ENCODE measurements around the gene MARCHF2. TPM values are rescaled to one million over a fixed set of nuclear protein-coding genes. Genes with fewer than 3 reads are reported as not detected.

MARCHF2 gene
- total RNA-seq, 1 donor from 2014 or later: 42.5 TPM

DNA sequence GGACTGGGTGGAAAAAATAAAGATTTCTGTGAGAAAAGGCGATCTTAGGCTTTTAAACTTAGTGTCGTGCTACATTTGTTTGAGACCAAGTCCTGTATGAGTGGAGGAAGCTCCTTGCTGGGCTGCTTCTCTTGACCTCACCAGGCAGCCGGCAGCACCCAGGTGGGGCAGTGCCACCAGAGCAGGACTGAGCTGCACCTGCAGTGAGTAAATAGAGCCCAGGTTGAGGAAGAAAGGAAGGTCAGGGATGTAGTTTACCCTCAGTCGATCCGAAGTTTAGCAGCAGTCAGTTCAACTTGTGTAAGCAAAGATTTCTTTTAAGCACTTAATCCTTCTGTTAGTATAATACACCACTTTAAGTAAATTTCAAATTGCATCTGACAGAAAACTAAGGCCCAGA, 45.3 kb downstream of the MARCHF2 start:
- DNase-seq (ENCODE audit: low spot score): no peak
- Mint-ChIP-seq H3K27me3 (ENCODE audit: low read depth) (no peaks in the 10 kb centered on the region), H3K4me3 (ENCODE audit: unreplicated experiment) (no peak overlapping the region), H3K4me1 (ENCODE audit: low read depth) (peaks cover 93% of the 10 kb centered on the region), H3K27ac (ENCODE audit: unreplicated experiment) (peak overlapping the region; percentile 99), H3K36me3 (ENCODE audit: low read depth) (peaks cover 8% of the 10 kb centered on the region), H3K9me3 (ENCODE audit: low read depth) (no peaks in the 10 kb centered on the region)
- TF ChIP-seq, protein P1, sequence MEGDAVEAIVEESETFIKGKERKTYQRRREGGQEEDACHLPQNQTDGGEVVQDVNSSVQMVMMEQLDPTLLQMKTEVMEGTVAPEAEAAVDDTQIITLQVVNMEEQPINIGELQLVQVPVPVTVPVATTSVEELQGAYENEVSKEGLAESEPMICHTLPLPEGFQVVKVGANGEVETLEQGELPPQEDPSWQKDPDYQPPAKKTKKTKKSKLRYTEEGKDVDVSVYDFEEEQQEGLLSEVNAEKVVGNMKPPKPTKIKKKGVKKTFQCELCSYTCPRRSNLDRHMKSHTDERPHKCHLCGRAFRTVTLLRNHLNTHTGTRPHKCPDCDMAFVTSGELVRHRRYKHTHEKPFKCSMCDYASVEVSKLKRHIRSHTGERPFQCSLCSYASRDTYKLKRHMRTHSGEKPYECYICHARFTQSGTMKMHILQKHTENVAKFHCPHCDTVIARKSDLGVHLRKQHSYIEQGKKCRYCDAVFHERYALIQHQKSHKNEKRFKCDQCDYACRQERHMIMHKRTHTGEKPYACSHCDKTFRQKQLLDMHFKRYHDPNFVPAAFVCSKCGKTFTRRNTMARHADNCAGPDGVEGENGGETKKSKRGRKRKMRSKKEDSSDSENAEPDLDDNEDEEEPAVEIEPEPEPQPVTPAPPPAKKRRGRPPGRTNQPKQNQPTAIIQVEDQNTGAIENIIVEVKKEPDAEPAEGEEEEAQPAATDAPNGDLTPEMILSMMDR (IDR thresholded peaks at IDR 0.05): no peak

DNA sequence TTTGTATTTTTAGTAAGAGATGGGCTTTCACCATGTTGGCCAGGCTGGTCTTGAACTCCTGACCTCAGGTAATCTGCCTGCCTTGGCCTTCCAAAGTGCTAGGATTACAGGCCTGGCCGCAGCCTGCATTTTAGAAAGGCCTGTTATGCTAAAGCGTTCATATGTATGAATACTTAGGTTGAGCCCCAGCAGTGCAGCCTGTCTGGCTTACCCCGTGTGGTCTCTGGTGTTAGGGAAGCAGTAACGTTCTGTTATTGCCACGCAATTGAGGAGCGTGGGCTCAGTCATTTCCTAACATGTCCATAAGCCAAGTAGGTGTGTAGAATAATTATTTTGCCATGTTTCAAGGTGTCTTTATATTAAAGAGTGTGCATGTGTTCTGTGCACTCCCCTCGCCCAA, 46.0 kb downstream of the MARCHF2 start:
- peak overlapping the region; percentile 65 for H3K4me3 Mint-ChIP-seq (ENCODE audit: unreplicated experiment)
- TF ChIP-seq, protein P1 (IDR thresholded peaks at IDR 0.05): no peak
- peaks cover 10% of the 10 kb centered on the region for H3K36me3 Mint-ChIP-seq (ENCODE audit: low read depth)
- H3K27ac Mint-ChIP-seq (ENCODE audit: unreplicated experiment): peak overlapping the region; percentile 99
- no peak for DNase-seq (ENCODE audit: low spot score)
- H3K27me3 Mint-ChIP-seq (ENCODE audit: low read depth): no peaks in the 10 kb centered on the region
- peaks cover 90% of the 10 kb centered on the region for H3K4me1 Mint-ChIP-seq (ENCODE audit: low read depth)
- no peaks in the 10 kb centered on the region for H3K9me3 Mint-ChIP-seq (ENCODE audit: low read depth)

DNA sequence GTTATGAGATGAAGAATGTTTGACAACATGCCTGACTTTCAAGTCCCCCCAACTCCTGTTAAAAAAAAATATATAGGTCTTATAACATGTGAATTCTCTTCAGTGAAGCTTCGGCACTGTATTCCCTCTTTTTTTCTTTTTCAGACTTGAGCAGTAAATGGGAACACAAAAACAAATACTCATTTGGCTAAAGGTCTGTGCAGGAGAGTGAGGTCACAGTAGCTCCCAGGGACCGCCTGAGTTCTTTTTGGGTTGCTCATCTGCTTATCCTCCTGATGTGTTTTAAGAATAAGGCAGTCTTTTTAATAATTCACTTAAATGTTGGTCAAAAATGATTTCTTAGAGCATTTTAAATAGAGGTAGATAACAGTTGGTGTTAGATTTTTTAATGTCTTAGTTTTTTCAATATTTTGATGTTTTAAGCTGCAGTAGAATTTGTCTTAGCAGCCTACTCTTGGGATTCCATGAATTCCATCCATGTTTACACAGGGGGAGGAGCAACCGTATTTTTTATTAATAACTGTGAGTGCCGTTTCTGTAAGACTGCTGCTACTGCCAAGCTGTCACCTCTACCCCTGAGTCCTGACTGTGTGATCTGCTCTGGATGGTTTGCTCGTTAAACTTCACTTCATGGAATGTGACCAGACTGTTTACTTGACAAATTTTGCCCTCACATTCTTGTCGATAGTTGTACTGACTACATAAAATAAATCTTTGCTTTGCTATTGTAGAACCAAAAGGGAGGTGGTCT, 46.6 kb downstream of the MARCHF2 start:
- TF ChIP-seq, protein P1 (IDR thresholded peaks at IDR 0.05): no peak
- Mint-ChIP-seq H3K36me3 (ENCODE audit: low read depth) (peaks cover 14% of the 10 kb centered on the region), H3K9me3 (ENCODE audit: low read depth) (no peaks in the 10 kb centered on the region), H3K27ac (ENCODE audit: unreplicated experiment) (peak overlapping the region; percentile 99), H3K27me3 (ENCODE audit: low read depth) (no peaks in the 10 kb centered on the region), H3K4me1 (ENCODE audit: low read depth) (peaks cover 84% of the 10 kb centered on the region), H3K4me3 (ENCODE audit: unreplicated experiment) (peak overlapping the region; percentile 65)
- peak; percentile 12 for DNase-seq (ENCODE audit: low spot score)

DNA sequence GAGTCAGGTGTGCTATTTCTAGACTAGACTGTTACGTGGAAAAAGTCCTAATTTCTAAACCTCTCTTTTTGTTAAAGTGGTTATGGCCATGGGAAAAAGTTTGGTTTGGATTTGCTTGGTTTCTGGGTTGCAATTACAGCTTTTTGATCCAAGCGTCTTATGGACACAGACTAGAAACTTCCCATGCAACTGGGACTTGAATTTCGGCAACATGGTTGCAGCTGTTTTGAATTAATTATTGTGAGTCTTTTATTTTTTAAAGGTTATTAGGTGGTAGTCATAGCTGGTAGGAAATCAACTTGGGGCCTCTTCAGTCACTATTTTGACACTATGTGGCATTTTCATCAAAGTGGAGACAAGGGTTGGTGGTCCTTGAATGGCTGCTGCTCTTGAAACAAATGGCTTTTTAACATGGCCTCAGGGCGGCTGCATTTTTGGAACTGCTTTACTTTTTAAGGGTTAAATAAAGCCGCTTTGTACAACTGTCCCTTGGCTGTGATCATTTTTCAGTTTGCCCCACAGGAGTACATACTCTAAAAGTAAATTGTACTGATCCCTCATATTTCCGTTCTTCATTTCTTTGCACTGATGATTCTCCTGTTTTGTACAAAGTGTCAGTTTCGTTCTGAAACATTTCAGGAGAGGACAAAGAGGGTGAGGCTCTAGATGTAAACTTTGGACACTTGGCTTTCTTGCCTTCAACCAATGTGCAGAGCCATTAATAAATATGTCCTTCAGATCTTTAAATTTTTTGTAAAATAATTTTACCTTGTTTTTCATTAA, 47.6 kb downstream of the MARCHF2 start:
- peak overlapping the region; percentile 99 for H3K27ac Mint-ChIP-seq (ENCODE audit: unreplicated experiment)

DNA sequence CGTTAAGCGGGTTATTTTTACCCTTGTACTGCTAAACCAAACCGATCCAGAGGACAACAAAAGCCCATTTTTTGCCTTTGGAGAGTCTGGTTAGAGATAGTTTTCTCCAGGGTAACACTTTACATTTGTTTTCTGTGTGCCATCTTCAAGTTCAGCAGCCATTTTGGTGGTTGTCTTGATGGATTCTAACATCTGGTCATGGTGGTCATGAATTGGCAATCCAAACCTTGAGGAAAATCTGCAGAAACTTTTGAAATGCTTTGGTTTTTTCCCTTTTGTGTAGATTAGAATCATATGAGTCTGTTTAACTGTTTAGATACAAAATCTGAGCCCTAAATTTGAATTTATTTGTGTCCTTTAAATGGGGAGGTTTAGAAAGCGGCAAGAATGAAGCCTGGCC, 48.3 kb downstream of the MARCHF2 start:
- Mint-ChIP-seq H3K4me3 (ENCODE audit: unreplicated experiment) (no peak overlapping the region), H3K27ac (ENCODE audit: unreplicated experiment) (peak overlapping the region; percentile 64), H3K4me1 (ENCODE audit: low read depth) (peaks cover 75% of the 10 kb centered on the region), H3K27me3 (ENCODE audit: low read depth) (no peaks in the 10 kb centered on the region), H3K36me3 (ENCODE audit: low read depth) (peaks cover 20% of the 10 kb centered on the region), H3K9me3 (ENCODE audit: low read depth) (no peaks in the 10 kb centered on the region)
- no peak for DNase-seq (ENCODE audit: low spot score)
- TF ChIP-seq, protein P1 (IDR thresholded peaks at IDR 0.05): no peak

More for the DNA sequence above, 47.6 kb downstream of the MARCHF2 start:
- DNase-seq (ENCODE audit: low spot score): no peak
- Mint-ChIP-seq H3K27me3 (ENCODE audit: low read depth) (no peaks in the 10 kb centered on the region), H3K4me3 (ENCODE audit: unreplicated experiment) (peak overlapping the region; percentile 65), H3K9me3 (ENCODE audit: low read depth) (no peaks in the 10 kb centered on the region), H3K4me1 (ENCODE audit: low read depth) (peaks cover 78% of the 10 kb centered on the region), H3K36me3 (ENCODE audit: low read depth) (peaks cover 18% of the 10 kb centered on the region)
- TF ChIP-seq, protein P1 (IDR thresholded peaks at IDR 0.05): no peak

Data from chondrocyte (in vitro differentiated cells).